KMS-11 (cell line): Measurements from ENCODE around the gene DPF3.

Experiments
- H2AFZ ChIP-seq: fragments of 200-600 bp; sonication (generic); 2 replicates; pipeline ENCODE4 v1.6.1; 2016; ENCODE audit warnings: antibody characterized with exemption, mixed run types, low read depth
- H3K27ac ChIP-seq: fragments of 200-600 bp; sonication (generic); 2 replicates; pipeline ENCODE4 v1.6.1; 2016; ENCODE audit warnings: mild to moderate bottlenecking, mixed run types
- H3K27me3 ChIP-seq: fragments of 200-600 bp; sonication (generic); 2 replicates; pipeline ENCODE4 v1.6.1; 2017; ENCODE audit warnings: mild to moderate bottlenecking, low read depth, mixed run types, moderate library complexity; ENCODE audit not compliant: insufficient read depth
- H3K36me3 ChIP-seq: fragments of 200-600 bp; sonication (generic); 2 replicates; pipeline ENCODE4 v1.6.1; 2017; ENCODE audit warnings: mild to moderate bottlenecking, mixed run types; ENCODE audit not compliant: insufficient read depth
- H3K4me1 ChIP-seq: fragments of 200-600 bp; sonication (generic); 2 replicates; pipeline ENCODE4 v1.6.1; 2016; ENCODE audit warnings: mild to moderate bottlenecking, low read depth, mixed run types; ENCODE audit not compliant: poor library complexity, severe bottlenecking
- H3K4me2 ChIP-seq: fragments of 200-600 bp; sonication (generic); 2 replicates; pipeline ENCODE4 v1.7.0; 2016; ENCODE audit warnings: mild to moderate bottlenecking, mixed run types
- H3K4me3 ChIP-seq: fragments of 200-600 bp; sonication (generic); IDR thresholded peaks from 2 replicates; pipeline ENCODE4 v1.6.1; 2017; ENCODE audit warnings: low read depth, low read length, mixed read lengths; ENCODE audit not compliant: insufficient read depth
- H3K79me2 ChIP-seq: fragments of 200-600 bp; sonication (generic); 2 replicates; pipeline ENCODE4 v1.6.1; 2016; ENCODE audit warnings: low read depth, mixed run types; ENCODE audit not compliant: insufficient read depth
- H3K9ac ChIP-seq: fragments of 200-600 bp; sonication (generic); 2 replicates; pipeline ENCODE4 v1.6.1; 2016; ENCODE audit warnings: mild to moderate bottlenecking, mixed run types
- H4K20me1 ChIP-seq: fragments of 200-600 bp; sonication (generic); 2 replicates; pipeline ENCODE4 v1.6.1; 2016; ENCODE audit warnings: mild to moderate bottlenecking, mixed run types; ENCODE audit not compliant: insufficient read depth
- CTCF ChIP-seq: fragments of 200-600 bp; sonication (generic); conservative IDR thresholded peaks from 2 replicates; pipeline ENCODE4 v1.6.1; 2017; ENCODE audit warnings: low read depth, mild to moderate bottlenecking, antibody characterized with exemption, low read length, moderate library complexity, mixed read lengths

Gene DPF3

GRCh38 chr14:72704502-72704901 is 189.4 kb downstream of the DPF3 start:
- Histone ChIP-seq H4K20me1 (no peaks in the 10 kb centered on the region), H3K4me1 (no peaks in the 10 kb centered on the region), H3K79me2 (no peaks in the 10 kb centered on the region), H3K27me3 (no peaks in the 10 kb centered on the region), H3K9ac (no peak overlapping the region), H3K4me3 (no peak overlapping the region), H2AFZ (no peak overlapping the region), H3K4me2 (no peak overlapping the region), H3K36me3 (no peaks in the 10 kb centered on the region), H3K27ac (no peak overlapping the region)
- TF ChIP-seq CTCF = no peak

GRCh38 chr14:72701605-72702004 is 192.3 kb downstream of the DPF3 start:
- no peak overlapping the region for H3K27ac ChIP-seq

GRCh38 chr14:72701237-72701565 is 192.7 kb downstream of the DPF3 start:
- H3K36me3 ChIP-seq = no peaks in the 10 kb centered on the region
- H3K27ac ChIP-seq = no peak overlapping the region
- H3K4me1 ChIP-seq = no peaks in the 10 kb centered on the region
- no peak for TF ChIP-seq CTCF
- no peaks in the 10 kb centered on the region for H3K27me3 ChIP-seq
- no peaks in the 10 kb centered on the region for H4K20me1 ChIP-seq
- H3K4me3 ChIP-seq = no peak overlapping the region
- no peak overlapping the region for H2AFZ ChIP-seq
- no peaks in the 10 kb centered on the region for H3K79me2 ChIP-seq
- H3K4me2 ChIP-seq = no peak overlapping the region
- H3K9ac ChIP-seq = no peak overlapping the region

More at GRCh38 chr14:72701605-72702004, 192.3 kb downstream of the DPF3 start:
- no peaks in the 10 kb centered on the region for H3K79me2 ChIP-seq
- no peaks in the 10 kb centered on the region for H3K4me1 ChIP-seq
- H3K9ac ChIP-seq = no peak overlapping the region
- TF ChIP-seq CTCF = no peak
- no peak overlapping the region for H3K4me3 ChIP-seq
- no peaks in the 10 kb centered on the region for H4K20me1 ChIP-seq
- no peaks in the 10 kb centered on the region for H3K36me3 ChIP-seq
- H3K27me3 ChIP-seq = no peaks in the 10 kb centered on the region
- H3K4me2 ChIP-seq = no peak overlapping the region
- H2AFZ ChIP-seq = no peak overlapping the region

- Histone ChIP-seq H3K27me3 (no peaks in the 10 kb centered on the region), H3K27ac (no peak overlapping the region), H3K4me2 (no peak overlapping the region), H4K20me1 (no peaks in the 10 kb centered on the region), H2AFZ (no peak overlapping the region), H3K4me1 (no peaks in the 10 kb centered on the region), H3K79me2 (no peaks in the 10 kb centered on the region), H3K4me3 (no peak overlapping the region), H3K36me3 (no peaks in the 10 kb centered on the region), H3K9ac (no peak overlapping the region)
- no peak for TF ChIP-seq CTCF
These were observed 193.3 kb downstream of the DPF3 start for GRCh38 chr14:72700338-72701236.
